ENCODE data around the gene EFCAB6. TPM values are rescaled to one million over a fixed set of nuclear protein-coding genes. Genes with fewer than 3 reads are reported as not detected.

The EFCAB6 gene
- total and polyA plus RNA-seq, 2 donors (not counting 3 experiments of a cell fraction or from before 2014, with no cell fraction given) = 0.07 to 0.31 TPM

GRCh38 chr22:43731988-43732387 lies 80.1 kb downstream of the EFCAB6 start:
- FAIRE-seq (no peak), DNase-seq (ENCODE audit: low read depth, low spot score) (peak; percentile 4)
- Histone ChIP-seq H3K9ac (replicated peaks; ENCODE audit: extremely low read depth, insufficient read depth, low read length) (no peak overlapping the region), H3K27ac (ENCODE audit: insufficient read depth, low read depth, low read length) (no peak overlapping the region), H4K20me1 (replicated peaks; ENCODE audit: control insufficient read depth, extremely low read depth, insufficient read depth, low read length) (no peaks in the 10 kb centered on the region), H3K27me3 (ENCODE audit: control insufficient read depth in 2 of 2, insufficient read depth in 2 of 2, low read length in 2 of 2) (peaks cover 0 to 2% of the 10 kb centered on the region in 2 experiments), H3K4me2 (ENCODE audit: insufficient read depth, low read length) (no peak overlapping the region), H3K4me1 (ENCODE audit: control insufficient read depth, extremely low read depth, insufficient read depth, low read length) (no peaks in the 10 kb centered on the region), H3K36me3 (ENCODE audit: control insufficient read depth in 2 of 2, extremely low read depth in 1 of 2, insufficient read depth in 2 of 2, low read length in 2 of 2) (no peaks in the 10 kb centered on the region), H3K9me3 (replicated peaks; ENCODE audit: control insufficient read depth, insufficient read depth, low read length) (no peaks in the 10 kb centered on the region), H3K9me1 (replicated peaks; ENCODE audit: control insufficient read depth, extremely low read depth, insufficient read depth, low read length) (no peaks in the 10 kb centered on the region), H2AFZ (ENCODE audit: low read depth, low read length) (no peak overlapping the region), H3K79me2 (ENCODE audit: control insufficient read depth, insufficient read depth, low read length) (no peaks in the 10 kb centered on the region), H3K4me3 (replicated peaks in 1 of 3; ENCODE audit: insufficient read depth in 1 of 3, low read depth in 1 of 3, low read length in 3 of 3) (no peak overlapping the region)
- BruUV-seq (replicated peaks) = no TSS peak
- intact Hi-C loops (cut with micrococcal nuclease) (no loop called here), dilution Hi-C loops (cut with MboI; ENCODE audit: extremely low pct_ligation_motif_present, low sequenced_read_pairs) (no loop called here)
- TF ChIP-seq MAX (IDR thresholded peaks at IDR 0.05; ENCODE audit: insufficient read depth, insufficient read length) = no peak
- TF ChIP-seq FOS (IDR thresholded peaks at IDR 0.05; ENCODE audit: borderline replicate concordance, insufficient read depth, low read length) = peak; percentile 12
- TF ChIP-seq EZH2 (IDR thresholded peaks at IDR 0.05; ENCODE audit: borderline replicate concordance, low read depth, low read length, severe bottlenecking) = no peak
- ChIA-PET POLR2A (no interaction called here), CTCF (interaction anchor here (1.0 to 2.0 kb wide), 2 partner anchors 10 to 13 kb away, joined by 3 to 6 read pairs; no protein-coding TSS in a partner anchor)

- Histone ChIP-seq H3K4me3 (replicated peaks in 1 of 3; ENCODE audit: insufficient read depth in 1 of 3, low read depth in 1 of 3, low read length in 3 of 3) (no peak overlapping the region), H3K36me3 (ENCODE audit: control insufficient read depth in 2 of 2, extremely low read depth in 1 of 2, insufficient read depth in 2 of 2, low read length in 2 of 2) (no peaks in the 10 kb centered on the region), H3K9me1 (replicated peaks; ENCODE audit: control insufficient read depth, extremely low read depth, insufficient read depth, low read length) (no peaks in the 10 kb centered on the region), H3K27me3 (ENCODE audit: control insufficient read depth in 2 of 2, insufficient read depth in 2 of 2, low read length in 2 of 2) (no peaks in the 10 kb centered on the region), H4K20me1 (replicated peaks; ENCODE audit: control insufficient read depth, extremely low read depth, insufficient read depth, low read length) (no peaks in the 10 kb centered on the region), H3K4me2 (ENCODE audit: insufficient read depth, low read length) (no peak overlapping the region), H3K9ac (replicated peaks; ENCODE audit: extremely low read depth, insufficient read depth, low read length) (no peak overlapping the region), H2AFZ (ENCODE audit: low read depth, low read length) (no peak overlapping the region), H3K27ac (ENCODE audit: insufficient read depth, low read depth, low read length) (no peak overlapping the region), H3K79me2 (ENCODE audit: control insufficient read depth, insufficient read depth, low read length) (no peaks in the 10 kb centered on the region), H3K9me3 (replicated peaks; ENCODE audit: control insufficient read depth, insufficient read depth, low read length) (no peaks in the 10 kb centered on the region), H3K4me1 (ENCODE audit: control insufficient read depth, extremely low read depth, insufficient read depth, low read length) (no peaks in the 10 kb centered on the region)
- no peak for TF ChIP-seq JUN (IDR thresholded peaks at IDR 0.05; ENCODE audit: borderline replicate concordance, insufficient read depth, insufficient read length, low read depth)
- TF ChIP-seq POLR2AphosphoS5 (IDR thresholded peaks at IDR 0.05; ENCODE audit: insufficient read depth, low read depth, low read length) = no peak
- TF ChIP-seq CTCF (IDR thresholded peaks at IDR 0.05; ENCODE audit: extremely low read depth in 1 of 2, insufficient read depth in 1 of 2, low read depth in 1 of 2, low read length in 2 of 2) = no peak
- TF ChIP-seq MYC (IDR thresholded peaks at IDR 0.05; ENCODE audit: low read depth, low read length) = no peak
- no peak for TF ChIP-seq POLR2A (IDR thresholded peaks at IDR 0.05; ENCODE audit: low read depth, low read length)
- TF ChIP-seq FOS (IDR thresholded peaks at IDR 0.05; ENCODE audit: borderline replicate concordance, insufficient read depth, low read length) = no peak
- TF ChIP-seq EZH2 (IDR thresholded peaks at IDR 0.05; ENCODE audit: borderline replicate concordance, low read depth, low read length, severe bottlenecking) = no peak
- dilution Hi-C loops (cut with MboI; ENCODE audit: extremely low pct_ligation_motif_present, low sequenced_read_pairs) = no loop called here
- intact Hi-C loops (cut with micrococcal nuclease) = no loop called here
- POLR2A ChIA-PET = no interaction called here
- no TSS peak for BruUV-seq (replicated peaks)
- no peak for FAIRE-seq
- DNase-seq (ENCODE audit: low read depth, low spot score) = no peak
- CTCF ChIA-PET = no interaction called here
Measured at GRCh38 chr22:43726964-43727543, 85.1 kb downstream of the EFCAB6 start.

All from endothelial cell of umbilical vein (primary cell).